KOPT-K1 (cell line): ENCODE measurements around the gene PPA1.
"Not testable (repeated sequence)": the region's sequence is repeated elsewhere in the genome, so short reads cannot be mapped to it uniquely, and the experiment has no call there.

Source experiments
- H3K27ac ChIP-seq: fragments of 200-600 bp; sonication (generic); 2 replicates; pipeline ENCODE4 v1.5.1; 2016; ENCODE audit warnings: antibody characterized with exemption, mild to moderate bottlenecking, low read depth, low read length; ENCODE audit not compliant: poor library complexity, severe bottlenecking
- H3K36me3 ChIP-seq: fragments of 200-600 bp; sonication (generic); 2 replicates; pipeline ENCODE4 v1.5.1; 2017; ENCODE audit warnings: antibody characterized with exemption, mild to moderate bottlenecking, low read length, moderate library complexity; ENCODE audit not compliant: insufficient read depth
- H3K9me3 ChIP-seq: fragments of 200-600 bp; sonication (generic); 2 replicates; pipeline ENCODE4 v1.5.1; 2017; ENCODE audit warnings: antibody characterized with exemption, low read length, mild to moderate bottlenecking; ENCODE audit not compliant: insufficient read depth, poor library complexity, severe bottlenecking

PPA1 gene

GRCh38 chr10:70176441-70176840, 56.8 kb downstream of the PPA1 start:
- Histone ChIP-seq H3K36me3 (no peaks in the 10 kb centered on the region), H3K9me3 (peaks cover 6% of the 10 kb centered on the region), H3K27ac (no peak overlapping the region)

DNA sequence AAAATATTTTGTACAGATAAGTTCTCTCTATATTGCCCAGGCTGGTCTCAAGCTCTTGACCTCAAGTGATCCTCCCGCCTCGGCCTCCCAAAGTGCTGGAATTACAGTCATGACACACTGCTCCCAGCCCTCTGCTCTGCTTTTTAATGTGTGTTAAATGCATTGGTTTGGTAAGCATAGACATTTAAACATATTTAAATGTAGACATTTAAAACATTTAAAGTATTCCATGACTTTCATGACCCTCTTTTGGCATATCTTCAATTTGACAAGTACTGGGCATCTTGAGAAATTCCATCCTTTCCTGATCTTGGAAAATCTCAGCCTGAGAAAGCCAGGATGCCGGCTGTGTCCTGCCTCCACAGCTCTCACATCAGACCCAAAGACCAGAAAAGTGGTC, 57.7 kb downstream of the PPA1 start:
- Histone ChIP-seq H3K27ac (no peak overlapping the region), H3K36me3 (no peaks in the 10 kb centered on the region), H3K9me3 (peaks cover 6% of the 10 kb centered on the region)

GRCh38 chr10:70174058-70174741, 59.0 kb downstream of the PPA1 start:
- Histone ChIP-seq H3K36me3 (no peaks in the 10 kb centered on the region), H3K9me3 (no peaks in the 10 kb centered on the region), H3K27ac (no peak overlapping the region)

DNA sequence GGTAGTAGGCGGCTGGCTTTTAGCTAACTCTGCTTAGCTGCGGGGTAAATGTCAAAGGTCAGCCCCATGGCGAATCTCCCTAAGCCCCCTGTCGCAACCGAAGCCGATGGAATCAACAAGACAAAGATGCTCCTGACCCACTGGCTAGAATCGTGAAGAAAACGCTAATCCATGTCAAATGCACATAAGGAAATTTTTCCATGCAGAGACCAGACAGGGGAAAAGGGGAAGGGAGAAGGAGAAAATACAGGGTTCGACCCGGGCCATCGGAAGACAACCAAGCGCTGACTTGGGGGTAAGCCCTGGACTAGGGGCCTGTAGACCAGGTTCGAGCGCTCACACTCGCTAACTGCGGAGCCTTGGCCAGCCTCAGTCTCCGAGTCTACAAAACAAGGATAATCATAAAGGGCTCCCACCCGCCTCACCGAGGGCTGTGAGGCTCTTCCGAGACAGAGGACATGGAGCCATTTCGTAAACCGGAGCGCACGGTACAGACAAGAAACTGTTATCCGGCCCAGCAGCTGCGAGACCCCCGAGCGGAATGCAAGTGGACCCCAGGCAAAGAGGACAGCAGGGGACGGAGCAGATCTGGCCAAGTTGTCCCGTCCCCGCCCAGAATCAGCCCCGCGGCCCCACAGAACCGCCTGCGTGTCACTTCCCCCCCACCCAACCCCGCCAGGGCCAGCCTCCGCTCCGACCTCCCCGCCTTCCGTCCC, 63.4 kb downstream of the PPA1 start:
- peak overlapping the region; percentile 82 for H3K27ac ChIP-seq
- H3K9me3 ChIP-seq: no peaks in the 10 kb centered on the region
- peaks cover 34% of the 10 kb centered on the region for H3K36me3 ChIP-seq

GRCh38 chr10:70169011-70169410, 64.2 kb downstream of the PPA1 start:
- H3K9me3 ChIP-seq: no peaks in the 10 kb centered on the region
- H3K27ac ChIP-seq: peak overlapping the region; percentile 82
- H3K36me3 ChIP-seq: peaks cover 38% of the 10 kb centered on the region

- Histone ChIP-seq H3K36me3 (peaks cover 45% of the 10 kb centered on the region), H3K27ac (no peak overlapping the region), H3K9me3 (no peaks in the 10 kb centered on the region)
These were observed 66.0 kb downstream of the PPA1 start for GRCh38 chr10:70167246-70167645.

- H3K36me3 ChIP-seq: peaks cover 52% of the 10 kb centered on the region
- H3K27ac ChIP-seq: no peak overlapping the region
- H3K9me3 ChIP-seq: no peaks in the 10 kb centered on the region
These were observed 66.8 kb downstream of the PPA1 start for GRCh38 chr10:70166394-70166793.

DNA sequence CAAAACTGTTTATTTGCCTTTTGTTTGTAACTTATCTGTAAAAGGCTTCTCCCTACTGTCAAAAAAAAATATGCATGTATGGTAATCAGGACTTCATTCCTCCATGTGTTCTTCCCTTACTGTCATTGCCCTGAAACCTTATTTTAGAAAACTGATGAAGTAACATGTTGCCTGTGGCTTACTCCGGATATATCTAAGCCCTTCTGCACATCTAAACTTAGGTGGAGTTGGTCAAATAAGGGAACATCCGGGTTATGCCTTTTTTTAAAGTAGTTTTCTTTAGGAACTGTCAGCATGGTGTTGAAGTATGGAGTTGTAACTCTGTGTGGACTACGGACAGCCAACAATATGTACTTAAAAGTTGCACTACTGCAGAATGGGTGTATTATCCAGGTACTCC, 69.1 kb downstream of the PPA1 start:
- H3K36me3 ChIP-seq: peaks cover 75% of the 10 kb centered on the region
- no peak overlapping the region for H3K27ac ChIP-seq
- H3K9me3 ChIP-seq: no peaks in the 10 kb centered on the region

DNA sequence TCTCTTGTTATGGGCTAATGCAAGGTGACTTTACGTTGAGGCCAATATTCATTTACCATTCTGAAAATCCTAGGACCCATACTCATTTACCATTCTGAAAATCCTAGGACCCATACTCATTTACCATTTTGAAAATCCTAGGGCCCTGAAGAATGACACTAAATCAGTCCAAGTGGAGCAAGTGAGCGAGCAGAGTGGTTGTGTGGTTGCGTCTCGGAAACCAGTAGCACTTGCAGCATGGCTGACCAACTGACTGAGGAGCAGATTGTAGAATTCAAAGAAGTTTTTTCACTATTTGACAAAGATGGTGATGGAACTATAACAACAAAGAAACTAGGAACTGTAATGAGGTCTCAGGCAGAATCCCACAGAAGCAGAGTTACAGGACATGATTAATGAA, 69.8 kb downstream of the PPA1 start:
- H3K36me3 ChIP-seq: peaks cover 81% of the 10 kb centered on the region
- no peak overlapping the region for H3K27ac ChIP-seq
- no peaks in the 10 kb centered on the region for H3K9me3 ChIP-seq

DNA sequence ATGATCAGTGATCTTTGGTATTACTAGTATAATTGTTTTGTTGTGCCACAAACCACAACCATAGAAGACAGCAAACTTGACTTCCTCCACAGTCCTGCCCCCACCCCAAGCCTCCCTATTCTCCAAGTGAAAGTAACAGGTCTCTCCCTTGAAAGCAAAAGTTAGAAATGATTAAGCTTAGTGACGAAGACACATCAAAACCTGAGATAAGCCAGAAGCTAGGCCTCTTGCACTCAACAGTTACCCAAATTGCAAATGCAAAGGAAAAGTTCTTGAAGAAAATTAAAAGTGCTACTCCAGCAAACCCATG, 70.4 kb downstream of the PPA1 start:
- H3K9me3 ChIP-seq: no peaks in the 10 kb centered on the region
- no peak overlapping the region for H3K27ac ChIP-seq
- peaks cover 81% of the 10 kb centered on the region for H3K36me3 ChIP-seq

- Histone ChIP-seq H3K27ac (no peak overlapping the region), H3K36me3 (peaks cover 81% of the 10 kb centered on the region), H3K9me3 (no peaks in the 10 kb centered on the region)
These were observed 70.9 kb downstream of the PPA1 start for GRCh38 chr10:70162151-70162891.

GRCh38 chr10:70160798-70161197, 72.4 kb downstream of the PPA1 start:
- peaks cover 81% of the 10 kb centered on the region for H3K36me3 ChIP-seq
- H3K9me3 ChIP-seq: no peaks in the 10 kb centered on the region
- H3K27ac ChIP-seq: no peak overlapping the region

DNA sequence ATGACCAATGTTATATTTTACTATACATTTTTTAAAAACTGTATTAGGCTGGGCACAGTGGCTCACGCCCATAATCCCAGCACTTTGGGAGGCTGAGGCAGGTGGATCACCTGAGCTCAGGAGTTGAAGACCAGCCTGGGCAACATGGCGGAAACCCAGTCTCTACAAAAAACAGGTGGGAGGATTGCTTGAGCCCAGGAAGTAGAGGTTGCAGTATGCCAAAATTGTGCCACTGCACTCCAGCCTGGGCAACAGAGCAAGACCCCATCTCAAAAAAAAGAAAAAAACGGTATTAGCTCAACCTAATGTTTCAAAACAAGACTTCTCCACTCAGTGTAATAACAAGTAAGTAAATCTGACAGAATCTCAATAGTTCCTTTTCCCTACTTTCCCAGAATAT, 73.9 kb downstream of the PPA1 start:
- not testable (repeated sequence) for H3K9me3 ChIP-seq, H3K27ac ChIP-seq
- peaks cover 88% of the 10 kb centered on the region for H3K36me3 ChIP-seq

- Histone ChIP-seq H3K36me3 (peaks cover 90% of the 10 kb centered on the region), H3K9me3 (no peaks in the 10 kb centered on the region), H3K27ac (no peak overlapping the region)
These were observed 75.1 kb downstream of the PPA1 start for GRCh38 chr10:70158113-70158512.

GRCh38 chr10:70155255-70155838, 77.9 kb downstream of the PPA1 start:
- H3K36me3 ChIP-seq: peaks cover 100% of the 10 kb centered on the region

More at GRCh38 chr10:70155255-70155838, 77.9 kb downstream of the PPA1 start:
- no peaks in the 10 kb centered on the region for H3K9me3 ChIP-seq
- no peak overlapping the region for H3K27ac ChIP-seq
